NB4 (cell line): Measurements from ENCODE around the gene FGD2.
"Not testable (repeated sequence)": the region's sequence is repeated elsewhere in the genome, so short reads cannot be mapped to it uniquely, and the experiment has no call there.

Experiments
- CTCF ChIP-seq: IDR thresholded peaks from one replicate; pipeline ENCODE4 v1.5.1; 2012; ENCODE audit warnings: low read depth, low read length
- POLR2A ChIP-seq: IDR thresholded peaks from 2 replicates; pipeline ENCODE4 v1.6.1; 2011; ENCODE audit warnings: mild to moderate bottlenecking; ENCODE audit not compliant: insufficient read length; ENCODE audit errors: extremely low read depth

DNA sequence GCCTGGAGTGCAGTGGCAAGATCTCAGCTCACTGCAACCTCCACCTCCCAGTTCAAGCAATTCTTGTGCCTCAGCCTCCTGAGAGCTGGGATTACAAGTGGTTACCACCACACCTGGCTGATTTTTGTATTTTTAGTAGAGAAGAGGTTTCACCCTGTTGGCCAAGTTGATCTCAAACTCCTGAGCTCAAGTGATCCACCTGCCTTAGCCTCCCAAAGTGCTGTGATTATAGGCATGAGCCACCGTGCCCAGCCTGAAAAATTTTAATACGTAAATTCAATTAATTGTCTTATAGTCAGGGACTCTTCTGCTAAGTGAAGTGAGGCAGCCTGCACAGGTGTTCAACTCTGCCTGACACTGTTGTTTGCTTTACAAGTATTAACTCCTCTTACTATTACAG is 15.1 kb upstream of the FGD2 start:
- TF ChIP-seq POLR2A, CTCF: not testable (repeated sequence)
